Progenitor cell of endocrine pancreas (in vitro differentiated cells): Measurements from ENCODE around the gene TAF1D. TPM values are rescaled to one million over a fixed set of nuclear protein-coding genes. Genes with fewer than 3 reads are reported as not detected.

ENCODE experiments used
- DNase-seq: peaks from one replicate; pipeline ENCODE4 v3.0.0; 2021; ENCODE audit warnings: low spot score; ENCODE audit not compliant: unreplicated experiment
- H3K27ac Mint-ChIP-seq: 2 replicates; pipeline ENCODE4 v1.8.0; 2021; ENCODE audit warnings: mild to moderate bottlenecking, moderate library complexity, mixed read lengths
- H3K27me3 Mint-ChIP-seq: 2 replicates; pipeline ENCODE4 v1.8.0; 2021; ENCODE audit warnings: mixed read lengths
- H3K36me3 Mint-ChIP-seq: 2 replicates; pipeline ENCODE4 v1.8.0; 2022; ENCODE audit warnings: mixed read lengths; ENCODE audit not compliant: insufficient read depth
- H3K4me1 Mint-ChIP-seq: 2 replicates; pipeline ENCODE4 v1.8.0; 2021; ENCODE audit warnings: low read depth, mixed read lengths
- H3K4me3 Mint-ChIP-seq: 2 replicates; pipeline ENCODE4 v1.8.0; 2021; ENCODE audit warnings: low read depth, mild to moderate bottlenecking, moderate library complexity, mixed read lengths
- H3K9me3 Mint-ChIP-seq: 2 replicates; pipeline ENCODE4 v1.8.0; 2021; ENCODE audit warnings: low read depth, mixed read lengths
- total RNA-seq: library from RNA; stranded (reverse); gene quantifications from 2 replicates; pipeline ENCODE4 v1.2.1, GENCODE V29; 2021
- TF ChIP-seq, protein P1 (sequence below): fragments of 200-600 bp; sonication (generic); IDR thresholded peaks from one replicate; pipeline ENCODE4 v1.5.0; 2021; ENCODE audit warnings: antibody characterized with exemption, mild to moderate bottlenecking; ENCODE audit not compliant: unreplicated experiment

The TAF1D gene
- total RNA-seq, 1 donor from 2014 or later, result 146 TPM

DNA sequence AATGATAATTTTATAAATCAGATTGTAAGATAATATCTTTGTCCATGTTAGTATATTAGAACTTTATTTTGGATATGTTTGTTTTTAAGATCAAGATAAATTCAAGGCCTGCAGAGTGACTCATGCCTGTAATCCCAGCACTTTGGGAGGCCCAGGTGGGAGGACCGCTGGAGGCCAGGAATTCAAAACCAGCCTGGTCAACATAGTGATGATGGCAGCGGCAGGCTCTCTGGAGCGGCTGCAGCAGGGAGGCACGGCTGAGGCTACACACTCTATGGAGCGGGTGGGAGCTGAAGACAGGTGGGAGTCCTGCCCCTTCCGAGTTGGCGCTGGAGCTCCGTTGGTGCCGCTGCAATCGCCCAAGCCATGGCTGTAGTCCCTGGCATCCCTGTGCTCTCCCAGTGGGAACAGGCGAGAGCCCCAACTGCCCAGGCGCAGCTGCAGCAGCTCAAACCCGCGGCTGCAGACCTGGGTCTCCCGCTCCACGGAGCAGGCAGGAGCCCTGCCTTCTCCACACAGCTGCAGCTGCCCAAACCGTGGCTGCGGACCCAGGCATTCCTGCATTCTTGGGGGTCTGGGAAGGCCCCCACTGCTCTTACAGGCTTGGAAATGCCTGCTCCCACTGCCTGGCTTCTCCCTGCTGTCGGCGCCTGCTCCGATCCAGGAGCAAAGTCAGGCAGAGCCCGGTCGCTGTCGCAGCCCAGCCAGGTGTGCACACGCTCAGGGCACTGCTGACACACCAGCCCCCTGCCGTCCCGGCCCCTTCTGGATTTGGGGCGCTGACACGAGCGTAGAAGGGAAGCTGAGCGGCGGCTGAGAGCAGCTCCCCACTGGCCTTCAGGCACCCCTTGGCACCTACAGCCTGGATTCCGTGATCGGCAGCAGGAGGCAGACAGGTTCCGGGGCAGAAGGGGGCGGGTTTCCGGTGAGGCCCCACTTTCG lies 16.9 kb upstream of the TAF1D start:
- TF ChIP-seq, protein P1, sequence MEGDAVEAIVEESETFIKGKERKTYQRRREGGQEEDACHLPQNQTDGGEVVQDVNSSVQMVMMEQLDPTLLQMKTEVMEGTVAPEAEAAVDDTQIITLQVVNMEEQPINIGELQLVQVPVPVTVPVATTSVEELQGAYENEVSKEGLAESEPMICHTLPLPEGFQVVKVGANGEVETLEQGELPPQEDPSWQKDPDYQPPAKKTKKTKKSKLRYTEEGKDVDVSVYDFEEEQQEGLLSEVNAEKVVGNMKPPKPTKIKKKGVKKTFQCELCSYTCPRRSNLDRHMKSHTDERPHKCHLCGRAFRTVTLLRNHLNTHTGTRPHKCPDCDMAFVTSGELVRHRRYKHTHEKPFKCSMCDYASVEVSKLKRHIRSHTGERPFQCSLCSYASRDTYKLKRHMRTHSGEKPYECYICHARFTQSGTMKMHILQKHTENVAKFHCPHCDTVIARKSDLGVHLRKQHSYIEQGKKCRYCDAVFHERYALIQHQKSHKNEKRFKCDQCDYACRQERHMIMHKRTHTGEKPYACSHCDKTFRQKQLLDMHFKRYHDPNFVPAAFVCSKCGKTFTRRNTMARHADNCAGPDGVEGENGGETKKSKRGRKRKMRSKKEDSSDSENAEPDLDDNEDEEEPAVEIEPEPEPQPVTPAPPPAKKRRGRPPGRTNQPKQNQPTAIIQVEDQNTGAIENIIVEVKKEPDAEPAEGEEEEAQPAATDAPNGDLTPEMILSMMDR, result no peak
- no peak for DNase-seq
- H3K27me3 Mint-ChIP-seq, result no peaks in the 10 kb centered on the region
- no peak overlapping the region for H3K27ac Mint-ChIP-seq
- H3K4me3 Mint-ChIP-seq, result no peak overlapping the region
- H3K4me1 Mint-ChIP-seq, result no peaks in the 10 kb centered on the region
- peaks cover 18% of the 10 kb centered on the region for H3K36me3 Mint-ChIP-seq
- H3K9me3 Mint-ChIP-seq, result no peaks in the 10 kb centered on the region

GRCh38 chr11:93757301-93757700 lies 16.0 kb upstream of the TAF1D start:
- H3K27me3 Mint-ChIP-seq, result no peaks in the 10 kb centered on the region
- H3K4me3 Mint-ChIP-seq, result no peak overlapping the region
- H3K4me1 Mint-ChIP-seq, result no peaks in the 10 kb centered on the region
- no peak overlapping the region for H3K27ac Mint-ChIP-seq
- no peaks in the 10 kb centered on the region for H3K9me3 Mint-ChIP-seq
- peaks cover 19% of the 10 kb centered on the region for H3K36me3 Mint-ChIP-seq
- no peak for DNase-seq
- TF ChIP-seq, protein P1, result no peak

GRCh38 chr11:93756748-93757147 lies 15.5 kb upstream of the TAF1D start:
- no peak overlapping the region for H3K27ac Mint-ChIP-seq
- H3K27me3 Mint-ChIP-seq, result no peaks in the 10 kb centered on the region
- H3K4me1 Mint-ChIP-seq, result no peaks in the 10 kb centered on the region
- no peak overlapping the region for H3K4me3 Mint-ChIP-seq
- H3K36me3 Mint-ChIP-seq, result peaks cover 21% of the 10 kb centered on the region
- DNase-seq, result no peak
- TF ChIP-seq, protein P1, result no peak
- no peaks in the 10 kb centered on the region for H3K9me3 Mint-ChIP-seq

DNA sequence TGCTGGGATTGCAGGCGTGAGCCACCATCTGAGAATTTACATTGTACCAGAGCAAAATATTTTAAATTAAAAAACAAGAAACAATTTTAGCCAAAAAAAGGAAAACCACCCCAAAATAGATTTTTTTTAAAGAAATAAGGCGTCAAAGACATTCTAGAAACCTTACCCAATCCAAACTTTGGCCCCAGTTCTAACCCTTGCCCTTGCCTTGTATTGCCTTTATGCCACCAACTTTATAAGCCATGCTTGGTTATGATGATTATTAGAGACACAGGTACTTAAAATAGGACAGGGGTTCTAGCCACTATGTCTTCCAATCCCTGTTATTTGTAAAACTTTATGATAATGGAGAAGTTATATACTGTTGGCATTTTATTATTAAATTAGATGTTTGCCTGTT lies 11.9 kb upstream of the TAF1D start:
- no peak overlapping the region for H3K27ac Mint-ChIP-seq
- no peaks in the 10 kb centered on the region for H3K27me3 Mint-ChIP-seq
- H3K4me1 Mint-ChIP-seq, result peaks cover under 1% of the 10 kb centered on the region
- DNase-seq, result no peak
- peaks cover 13% of the 10 kb centered on the region for H3K36me3 Mint-ChIP-seq
- TF ChIP-seq, protein P1, result no peak
- no peaks in the 10 kb centered on the region for H3K9me3 Mint-ChIP-seq
- no peak overlapping the region for H3K4me3 Mint-ChIP-seq

GRCh38 chr11:93751001-93751400 lies 9.7 kb upstream of the TAF1D start:
- TF ChIP-seq, protein P1, result no peak
- H3K4me3 Mint-ChIP-seq, result no peak overlapping the region
- no peaks in the 10 kb centered on the region for H3K9me3 Mint-ChIP-seq
- H3K36me3 Mint-ChIP-seq, result peaks cover 12% of the 10 kb centered on the region
- no peak for DNase-seq
- no peaks in the 10 kb centered on the region for H3K27me3 Mint-ChIP-seq
- H3K4me1 Mint-ChIP-seq, result peaks cover 11% of the 10 kb centered on the region
- no peak overlapping the region for H3K27ac Mint-ChIP-seq
